GM12873 (cell line): ENCODE results near the gene GJA3.

Experiments used
- TF ChIP-seq, protein P1 (sequence below): IDR thresholded peaks from 2 replicates; pipeline ENCODE4 v1.5.1; 2012; ENCODE audit warnings: low read depth, mild to moderate bottlenecking, moderate library complexity, low read length, control low read depth; ENCODE audit not compliant: insufficient read depth; ENCODE audit errors: missing control alignments

GJA3 gene

DNA sequence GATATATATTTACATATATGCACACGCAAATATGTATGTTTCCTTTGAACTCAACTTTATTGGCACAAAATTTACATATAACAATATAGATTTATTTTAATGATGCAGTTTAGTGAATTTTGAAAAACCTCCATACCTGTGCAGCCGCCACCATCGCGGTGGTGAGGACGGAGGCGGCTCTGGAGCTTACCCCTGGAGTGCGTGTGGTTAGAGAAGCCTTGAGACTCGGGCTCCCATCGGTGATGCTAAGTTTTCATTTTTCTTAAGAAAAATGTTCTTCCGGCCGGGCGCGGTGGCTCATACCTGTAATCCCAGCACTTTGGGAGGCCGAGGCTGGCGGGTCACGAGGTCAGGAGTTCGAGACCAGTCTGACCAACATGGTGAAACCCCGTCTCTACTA, 31.8 kb downstream of the GJA3 start:
- TF ChIP-seq, protein P1, sequence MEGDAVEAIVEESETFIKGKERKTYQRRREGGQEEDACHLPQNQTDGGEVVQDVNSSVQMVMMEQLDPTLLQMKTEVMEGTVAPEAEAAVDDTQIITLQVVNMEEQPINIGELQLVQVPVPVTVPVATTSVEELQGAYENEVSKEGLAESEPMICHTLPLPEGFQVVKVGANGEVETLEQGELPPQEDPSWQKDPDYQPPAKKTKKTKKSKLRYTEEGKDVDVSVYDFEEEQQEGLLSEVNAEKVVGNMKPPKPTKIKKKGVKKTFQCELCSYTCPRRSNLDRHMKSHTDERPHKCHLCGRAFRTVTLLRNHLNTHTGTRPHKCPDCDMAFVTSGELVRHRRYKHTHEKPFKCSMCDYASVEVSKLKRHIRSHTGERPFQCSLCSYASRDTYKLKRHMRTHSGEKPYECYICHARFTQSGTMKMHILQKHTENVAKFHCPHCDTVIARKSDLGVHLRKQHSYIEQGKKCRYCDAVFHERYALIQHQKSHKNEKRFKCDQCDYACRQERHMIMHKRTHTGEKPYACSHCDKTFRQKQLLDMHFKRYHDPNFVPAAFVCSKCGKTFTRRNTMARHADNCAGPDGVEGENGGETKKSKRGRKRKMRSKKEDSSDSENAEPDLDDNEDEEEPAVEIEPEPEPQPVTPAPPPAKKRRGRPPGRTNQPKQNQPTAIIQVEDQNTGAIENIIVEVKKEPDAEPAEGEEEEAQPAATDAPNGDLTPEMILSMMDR = no peak

DNA sequence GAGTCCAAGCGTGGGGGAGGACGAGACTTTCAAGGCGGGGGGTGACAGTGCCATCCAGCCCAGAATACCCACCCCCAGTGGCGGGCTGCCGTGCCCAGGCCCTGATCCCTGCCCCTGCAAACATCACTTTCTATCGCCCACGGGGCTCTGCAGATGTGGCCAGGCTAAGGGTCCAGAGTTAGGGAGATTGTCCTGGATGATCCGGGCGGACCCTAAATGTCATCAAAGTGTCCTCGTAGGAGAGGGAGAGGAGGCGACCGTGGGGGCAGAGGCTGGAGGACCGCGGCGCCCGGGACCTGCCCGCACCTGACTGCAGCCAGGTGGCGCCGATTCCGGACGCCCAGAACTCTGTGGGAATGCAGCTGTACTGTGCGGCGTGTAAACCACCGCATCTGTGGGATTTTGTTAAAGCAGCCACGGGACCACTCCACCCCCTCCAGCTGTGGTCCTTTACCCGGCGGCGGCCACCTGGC, 32.4 kb downstream of the GJA3 start:
- TF ChIP-seq, protein P1 = peak; percentile 18

DNA sequence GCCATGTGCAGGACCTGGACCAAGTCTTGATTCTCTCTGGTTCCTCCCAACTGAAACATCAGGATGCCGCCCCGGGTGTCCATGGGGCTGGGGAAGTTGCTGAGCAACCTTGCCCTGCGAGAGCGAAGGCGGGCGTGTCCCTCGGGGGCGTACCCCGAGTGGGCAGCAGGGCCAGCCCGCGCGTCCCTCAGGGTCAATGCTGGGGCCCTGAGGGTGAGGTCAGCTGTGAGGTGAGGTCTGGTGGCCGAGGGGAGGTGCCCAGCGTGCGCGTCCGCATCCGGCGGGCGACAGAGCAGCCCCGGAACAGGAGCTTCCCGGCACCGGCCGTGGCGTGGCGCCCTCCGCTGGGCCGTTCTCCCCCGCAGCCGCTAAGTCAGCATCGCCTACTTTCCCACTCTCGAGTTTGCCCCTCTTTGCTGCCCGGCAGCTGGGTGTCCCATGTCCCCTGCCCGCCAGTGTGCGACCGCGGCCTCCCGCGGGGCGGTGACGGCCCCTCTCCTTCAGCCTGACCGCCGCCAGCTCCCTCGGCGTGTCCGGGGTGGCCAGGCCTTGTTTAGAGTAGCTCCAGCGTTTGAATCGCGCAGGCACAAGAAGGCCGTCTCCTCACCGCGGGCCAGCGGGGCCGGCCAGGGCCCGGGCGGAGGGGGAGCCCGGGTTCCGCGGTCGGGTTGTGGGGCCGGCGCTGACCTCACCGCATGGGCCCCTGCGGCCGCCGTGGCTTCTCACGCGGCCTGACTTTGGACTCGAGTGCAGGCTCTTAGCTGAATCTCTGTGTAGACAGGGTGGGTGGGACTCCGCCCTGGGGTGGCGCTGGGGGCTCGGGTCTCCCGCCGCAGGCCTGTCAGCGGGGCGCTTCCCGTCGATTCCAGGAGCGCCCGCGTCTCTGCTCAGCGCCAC, 33.0 kb downstream of the GJA3 start:
- TF ChIP-seq, protein P1 = peak; percentile 54

DNA sequence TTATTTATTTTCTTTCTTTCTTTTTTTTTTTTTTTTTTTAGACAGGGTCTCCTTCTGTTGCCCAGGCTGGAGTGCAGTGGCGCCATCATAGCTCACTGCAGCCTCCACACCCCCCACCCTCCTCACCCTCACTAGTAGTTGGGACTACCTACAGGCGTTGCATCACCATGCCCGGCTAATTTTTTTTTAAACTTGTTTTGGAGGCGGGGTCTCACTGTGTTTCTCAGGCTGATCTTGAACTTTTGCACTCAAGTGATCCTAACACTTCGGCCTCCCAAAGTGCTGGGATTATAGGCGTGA, 33.6 kb downstream of the GJA3 start:
- TF ChIP-seq, protein P1 = no peak

DNA sequence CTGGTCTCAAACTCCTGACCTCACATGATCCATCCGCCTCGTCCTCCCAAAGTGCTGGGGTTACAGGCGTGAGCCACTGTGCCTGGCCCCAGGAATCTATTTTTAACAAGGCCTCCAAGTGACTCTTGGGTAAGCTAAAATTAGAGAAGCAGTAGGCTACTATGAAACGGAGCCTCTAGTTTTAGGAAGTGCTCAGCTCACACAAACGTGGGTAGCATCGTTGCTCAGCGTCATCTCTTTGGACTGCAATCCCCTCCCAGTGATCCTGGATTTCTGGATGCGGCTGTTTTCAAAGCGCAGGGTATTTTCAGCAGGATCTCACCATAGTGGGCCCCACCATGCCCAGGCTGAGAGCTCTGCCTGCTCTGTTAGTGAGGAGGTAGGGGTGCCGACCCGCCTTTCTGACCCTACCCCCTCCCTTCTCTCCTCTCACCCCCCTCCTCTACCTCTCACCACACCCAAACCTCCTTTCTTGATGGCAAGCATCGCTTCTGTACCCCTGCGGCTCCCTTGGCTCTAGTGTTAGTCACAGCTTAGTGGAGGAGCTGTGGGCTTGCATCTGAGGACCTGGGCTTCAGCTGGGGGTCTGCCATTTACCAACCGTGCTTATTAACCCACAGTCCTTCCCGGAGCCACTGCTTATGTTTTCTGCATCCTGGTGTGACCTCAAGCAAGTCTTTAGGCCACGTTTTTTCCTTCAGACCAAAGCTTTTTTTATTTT, 34.2 kb downstream of the GJA3 start:
- TF ChIP-seq, protein P1 = no peak

DNA sequence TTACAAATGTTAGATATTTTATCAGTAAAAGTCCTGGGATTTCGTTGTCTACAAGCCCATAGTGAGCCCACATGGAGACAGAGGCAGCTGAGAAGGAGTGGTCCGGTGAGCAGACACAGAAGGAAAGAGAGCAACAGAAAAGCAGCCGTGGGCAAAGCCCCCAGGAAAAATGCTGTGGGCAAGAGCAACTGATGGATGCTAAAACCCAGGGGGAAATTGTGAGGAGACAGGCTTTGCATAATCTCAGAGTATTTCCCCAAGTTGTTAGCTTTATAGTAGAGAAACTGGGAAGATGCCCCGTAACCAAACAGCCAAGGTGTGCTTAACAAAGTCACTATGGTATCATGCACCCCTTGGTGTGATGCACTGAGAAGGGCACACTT, 35.1 kb downstream of the GJA3 start:
- TF ChIP-seq, protein P1 = no peak

DNA sequence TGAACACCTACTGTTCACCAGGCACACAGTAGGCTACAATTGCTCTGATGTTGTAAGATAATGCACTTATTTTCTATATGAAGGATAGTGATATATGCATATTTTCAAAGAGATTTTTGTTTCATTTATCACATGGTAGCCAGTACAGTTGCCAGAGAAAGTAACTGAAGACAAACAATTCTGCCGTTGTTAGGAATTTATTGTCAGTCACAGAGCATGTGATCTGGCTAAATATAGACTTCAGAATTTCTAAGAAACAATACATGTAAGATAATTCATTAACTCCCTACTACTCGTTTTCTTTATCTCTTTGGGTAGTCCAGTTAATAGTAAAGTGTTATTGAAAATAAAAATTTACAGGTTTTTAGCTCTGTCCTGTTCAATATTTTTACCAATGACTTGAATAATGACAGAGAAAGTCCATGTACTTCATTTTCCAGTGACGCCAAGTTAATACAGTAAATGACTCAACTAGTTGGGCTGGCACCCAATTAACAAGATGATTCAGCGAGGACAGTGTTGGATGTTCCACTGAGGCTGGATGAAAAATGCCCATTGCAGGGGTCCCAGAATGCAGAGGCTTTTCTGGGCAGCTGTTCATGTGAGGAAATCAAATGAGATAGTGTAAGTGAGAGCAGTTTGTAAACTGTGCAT, 35.6 kb downstream of the GJA3 start:
- TF ChIP-seq, protein P1 = no peak
